Transverse colon (tissue), 1 donor: ENCODE data around the gene PSMD3.

ENCODE experiments used
- EP300 ChIP-seq: sonication (generic); formaldehyde crosslinking; IDR thresholded peaks from one replicate; pipeline ENCODE4 v1.6.1; 2017; ENCODE audit warnings: antibody characterized with exemption, low read depth
- POLR2A ChIP-seq: fragments of 450-650 bp; IDR thresholded peaks from one replicate; pipeline ENCODE4 v1.6.1; 2016; ENCODE audit warnings: antibody characterized with exemption, mild to moderate bottlenecking, moderate library complexity

- TF ChIP-seq EP300 (no peak), POLR2A (no peak)
Measured at GRCh38 chr17:40023590-40024292, 43.1 kb downstream of the PSMD3 start.
